GM12892 (cell line): Measurements from ENCODE around the gene FKRP.
"Not testable (repeated sequence)": the region's sequence is repeated elsewhere in the genome, so short reads cannot be mapped to it uniquely, and the experiment has no call there.

ENCODE experiments used
- DNase-seq: peaks from one replicate; pipeline ENCODE4 v3.0.0; 2011; ENCODE audit not compliant: insufficient read length
- FAIRE-seq: peaks from 2 replicates; lab custom pipeline; 2011; peaks lifted over from hg19 to GRCh38; lab: Jason Lieb, UNC
- POLR2A ChIP-seq: IDR thresholded peaks from 2 replicates; pipeline ENCODE4 v1.6.1; 2011; ENCODE audit warnings: low read depth, low read length, control low read depth
- POLR2AphosphoS5 ChIP-seq: IDR thresholded peaks from 2 replicates; pipeline ENCODE4 v1.6.1; 2011; ENCODE audit warnings: low read depth, low read length, control low read depth
- TAF1 ChIP-seq: IDR thresholded peaks from 2 replicates; pipeline ENCODE4 v1.6.1; 2011; ENCODE audit warnings: low read depth, mild to moderate bottlenecking, control low read depth, low read length, borderline replicate concordance

FKRP gene

GRCh38 chr19:46755077-46755852 is 9.4 kb downstream of the FKRP start:
- TF ChIP-seq POLR2AphosphoS5 (no peak), POLR2A (no peak), TAF1 (no peak)
- DNase-seq (no peak), FAIRE-seq (no peak)

GRCh38 chr19:46755853-46756543 is 10.1 kb downstream of the FKRP start:
- DNase-seq (no peak), FAIRE-seq (no peak)
- no peak for TF ChIP-seq POLR2A
- no peak for TF ChIP-seq TAF1
- TF ChIP-seq POLR2AphosphoS5 = no peak

GRCh38 chr19:46756544-46756888 is 10.7 kb downstream of the FKRP start:
- FAIRE-seq (no peak), DNase-seq (no peak)
- no peak for TF ChIP-seq POLR2A
- TF ChIP-seq TAF1 = no peak
- no peak for TF ChIP-seq POLR2AphosphoS5

GRCh38 chr19:46759206-46759605 is 13.3 kb downstream of the FKRP start:
- no peak for DNase-seq
- FAIRE-seq = no peak
- no peak for TF ChIP-seq POLR2A
- no peak for TF ChIP-seq TAF1
- no peak for TF ChIP-seq POLR2AphosphoS5

- DNase-seq (no peak), FAIRE-seq (no peak)
- no peak for TF ChIP-seq POLR2AphosphoS5
- no peak for TF ChIP-seq TAF1
- no peak for TF ChIP-seq POLR2A
Measured at GRCh38 chr19:46759817-46760333, 14.0 kb downstream of the FKRP start.

GRCh38 chr19:46760363-46760762 is 14.5 kb downstream of the FKRP start:
- no peak for DNase-seq
- no peak for FAIRE-seq
- no peak for TF ChIP-seq POLR2AphosphoS5
- no peak for TF ChIP-seq TAF1
- no peak for TF ChIP-seq POLR2A

GRCh38 chr19:46760897-46761296 is 15.0 kb downstream of the FKRP start:
- not testable (repeated sequence) for FAIRE-seq, DNase-seq

- FAIRE-seq = no peak
- TF ChIP-seq POLR2A (no peak), POLR2AphosphoS5 (no peak), TAF1 (no peak)
- no peak for DNase-seq
Measured at GRCh38 chr19:46761418-46761831, 15.6 kb downstream of the FKRP start.

GRCh38 chr19:46762245-46762890 is 16.5 kb downstream of the FKRP start:
- FAIRE-seq (no peak), DNase-seq (no peak)

GRCh38 chr19:46764817-46765291 is 19.0 kb downstream of the FKRP start:
- DNase-seq (no peak), FAIRE-seq (no peak)
- TF ChIP-seq POLR2AphosphoS5 = no peak
- no peak for TF ChIP-seq POLR2A
- TF ChIP-seq TAF1 = no peak

More at GRCh38 chr19:46762245-46762890, 16.5 kb downstream of the FKRP start:
- TF ChIP-seq POLR2AphosphoS5 = no peak

GRCh38 chr19:46766569-46767317 is 20.9 kb downstream of the FKRP start:
- TF ChIP-seq POLR2AphosphoS5 = no peak
- no peak for TF ChIP-seq POLR2A
- TF ChIP-seq TAF1 = no peak
- peak; percentile 77 for DNase-seq
- peak; percentile 27 for FAIRE-seq

- not testable (repeated sequence) for FAIRE-seq
Measured at GRCh38 chr19:46768746-46769145, 22.9 kb downstream of the FKRP start.

More at GRCh38 chr19:46768746-46769145, 22.9 kb downstream of the FKRP start:
- not testable (repeated sequence) for DNase-seq
